ENCODE results near the gene HCN2. TPM values are rescaled to one million over a fixed set of nuclear protein-coding genes. Genes with fewer than 3 reads are reported as not detected.

Gene HCN2
- total and polyA plus RNA-seq, 2 of the 8 experiments (the other 6 are each of a cell fraction or from before 2014, with no cell fraction given), result 1.0 to 4.0 TPM

DNA sequence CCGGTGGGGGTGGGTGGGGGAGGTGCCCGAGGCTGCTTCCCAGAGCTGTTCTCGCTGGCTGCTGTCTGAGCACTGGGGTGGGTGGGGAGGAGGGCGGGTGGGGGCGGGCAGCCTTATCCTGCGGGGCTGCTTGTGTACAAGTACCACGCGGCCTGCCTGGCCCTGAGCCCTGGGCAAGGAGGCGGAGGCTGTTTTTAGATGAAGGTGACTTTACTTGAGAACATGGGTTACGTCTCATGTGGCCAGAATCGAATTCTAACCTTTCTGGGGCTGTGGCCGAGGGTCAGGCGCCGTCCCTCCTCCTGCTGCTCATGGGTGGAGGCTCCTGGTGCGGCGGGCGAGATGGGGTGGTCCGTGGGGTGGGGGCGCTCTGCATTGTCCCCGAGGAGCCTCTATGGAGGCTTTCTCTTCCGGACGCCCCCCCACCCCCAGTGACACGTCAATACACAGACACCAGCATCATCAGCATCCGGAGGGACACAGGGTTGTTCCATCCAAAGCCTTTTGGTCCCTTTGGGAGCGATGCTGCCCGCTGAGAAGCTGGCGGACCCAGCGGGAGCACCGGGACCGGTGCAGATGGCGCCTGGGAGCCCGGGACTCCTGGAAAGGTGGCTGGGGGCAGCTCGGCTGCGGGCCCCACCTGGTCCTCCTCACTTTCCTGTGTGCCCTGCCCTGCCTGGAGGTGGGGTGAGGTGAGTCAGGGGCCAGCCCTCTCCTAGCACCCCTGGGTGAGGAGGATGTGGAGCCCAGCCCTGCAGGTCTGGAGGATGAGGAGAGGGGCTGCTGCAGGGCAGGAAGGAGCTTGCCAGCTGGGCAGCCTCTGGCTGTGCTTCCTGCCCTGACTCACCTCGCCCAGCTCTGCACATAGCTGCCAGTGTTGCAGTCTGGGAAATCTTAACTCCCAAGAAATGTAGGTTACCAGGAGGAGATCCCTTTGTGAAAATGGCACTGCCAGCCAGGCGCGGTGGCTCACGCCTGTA, 13.9 kb upstream of the HCN2 start:
- Histone ChIP-seq H3K79me2 (ENCODE audit: control insufficient read depth in 1 of 2, insufficient read depth in 2 of 2, low read length in 2 of 2) (peaks cover 53 to 82% of the 10 kb centered on the region in 2 experiments), H3K9me3 (ENCODE audit: insufficient read depth in 2 of 2, low read depth in 1 of 2, low read length in 1 of 2) (no peaks in the 10 kb centered on the region), H4K91ac (replicated peaks; ENCODE audit: insufficient read length, low read length) (no peak overlapping the region), H3K4me1 (replicated peaks in 1 of 4; ENCODE audit: control insufficient read depth in 3 of 4, insufficient read depth in 4 of 4, low read length in 3 of 4) (peaks cover 0 to 20% (median 11%) of the 10 kb centered on the region in 4 experiments; a peak in 5 of 7 replicates), H3K4me3 (ENCODE audit: extremely low read depth in 1 of 4, insufficient read depth in 2 of 4, low read depth in 3 of 4, low read length in 4 of 4) (no peak overlapping the region; a peak in 2 of 8 replicates), H3K23me2 (ENCODE audit: low read depth, low read length) (peaks cover 11% of the 10 kb centered on the region; the same call in 1 of the 2 replicates), H2BK15ac (ENCODE audit: low read length) (no peak overlapping the region), H2BK12ac (ENCODE audit: low read depth, low read length) (no peak overlapping the region), H3K27me3 (replicated peaks in 1 of 4; ENCODE audit: control insufficient read depth in 3 of 4, extremely low read depth in 1 of 4, insufficient read depth in 3 of 4, low read length in 3 of 4) (no peaks in the 10 kb centered on the region), H3K56ac (replicated peaks; ENCODE audit: insufficient read length, low read depth, low read length) (no peak overlapping the region), H3K18ac (ENCODE audit: extremely low read depth, low read length) (no peak overlapping the region), H3K23ac (ENCODE audit: insufficient read length) (no peak overlapping the region), H2BK120ac (replicated peaks; ENCODE audit: low read depth, low read length) (no peak overlapping the region), H3K4me2 (ENCODE audit: insufficient read depth in 1 of 2, low read depth in 2 of 2, low read length in 2 of 2) (peak overlapping the region; percentile 59 to 99; a peak in 2 of 4 replicates), H4K20me1 (replicated peaks in 1 of 2; ENCODE audit: control insufficient read depth in 1 of 2, insufficient read depth in 2 of 2, low read length in 2 of 2) (peaks cover 31 to 39% of the 10 kb centered on the region in 2 experiments), H3K36me3 (ENCODE audit: control insufficient read depth in 2 of 4, insufficient read depth in 4 of 4, low read length in 3 of 4) (peaks cover 4 to 30% (median 12%) of the 10 kb centered on the region in 4 experiments; a peak in 6 of 8 replicates), H2AFZ (ENCODE audit: low read length) (no peak overlapping the region), H3K14ac (ENCODE audit: insufficient read length) (no peak overlapping the region), H3K9ac (replicated peaks in 1 of 4; ENCODE audit: extremely low read depth in 1 of 4, low read depth in 3 of 4, low read length in 3 of 4) (no peak overlapping the region), H3K27ac (ENCODE audit: low read depth, low read length) (no peak overlapping the region), H4K8ac (ENCODE audit: extremely low read depth, insufficient read depth, low read length) (no peak overlapping the region; the same call in 1 of the 2 replicates), H2BK5ac (ENCODE audit: low read depth, low read length) (peak overlapping the region; percentile 44; the same call in 1 of the 2 replicates), H2AK5ac (ENCODE audit: low read depth, low read length) (no peak overlapping the region), H2BK20ac (ENCODE audit: low read length) (no peak overlapping the region), H4K5ac (ENCODE audit: insufficient read length, low read depth, low read length) (no peak overlapping the region), H3K79me1 (ENCODE audit: low read depth, low read length) (peaks cover 11% of the 10 kb centered on the region), H3K4ac (replicated peaks; ENCODE audit: insufficient read length, low read depth, low read length) (no peak overlapping the region)
- DNase-seq (ENCODE audit: low read depth in 1 of 2, low spot score in 2 of 2) (no peak), FAIRE-seq (no peak)
- CTCF ChIA-PET (ENCODE audit: partially characterized antibody), result interaction anchor here (0.6 to 4.7 kb wide), 7 partner anchors 10 to 95 kb away, joined by 3 to 51 read pairs (median 4); no protein-coding TSS in a partner anchor
- 0 out of 3 replicates have a peak, but pooled peaks of 1 of the 2 experiments have one; percentile 14 for TF ChIP-seq POLR2A (IDR thresholded peaks at IDR 0.05; ENCODE audit: control extremely low read depth in 1 of 2, low read depth in 2 of 2, low read length in 2 of 2)
- no peak for TF ChIP-seq BACH1 (IDR thresholded peaks at IDR 0.05; ENCODE audit: low read length)
- 88% methylated on average over 32 of the region's 38 CpGs; no CpG with 5 or more reads in 1 of the 2 experiments for WGBS, 2 experiments (ENCODE audit: extremely low coverage in 1 of 2, insufficient coverage in 1 of 2, insufficient read length in 1 of 2, insufficient replicate concordance in 2 of 2, low coverage in 1 of 2, low lambda C conversion rate in 2 of 2, missing lambda C conversion rate in 1 of 2)
- POLR2A ChIA-PET (ENCODE audit: partially characterized antibody), result interaction anchor here (0.6 to 4.8 kb wide), 15 partner anchors 10 to 371 kb away, joined by 3 to 78 read pairs (median 5); partner anchors contain the start of genes CDC34 and GZMM
